ENCODE measurements around the gene KNOP1. TPM values are rescaled to one million over a fixed set of nuclear protein-coding genes. Genes with fewer than 3 reads are reported as not detected.

Gene KNOP1
- total RNA-seq, 1 experiment from 2014 or later: 30.6 TPM

DNA sequence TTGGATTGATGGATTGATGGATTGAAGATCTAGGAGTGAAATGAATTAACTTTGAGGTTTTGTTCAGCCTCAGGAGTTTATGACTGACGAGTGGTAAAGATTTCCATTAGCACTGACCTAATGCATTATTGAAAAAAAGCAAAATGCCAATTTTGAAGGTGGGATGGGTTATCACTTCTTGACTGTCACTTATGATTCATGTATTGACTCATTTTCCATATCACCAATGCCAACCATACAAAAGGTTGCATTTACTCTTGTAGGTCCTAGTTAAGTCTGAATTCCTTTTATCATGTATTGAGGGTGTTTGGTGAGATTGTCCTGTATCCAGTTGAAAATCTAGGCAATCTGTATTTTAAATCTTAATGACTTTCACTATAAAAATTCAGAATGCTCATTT, 57.6 kb downstream of the KNOP1 start:
- H3K27me3 ChIP-seq: no peaks in the 10 kb centered on the region
- H3K27ac ChIP-seq: no peak overlapping the region
- H3K36me3 ChIP-seq: no peaks in the 10 kb centered on the region
- H3K4me3 ChIP-seq: no peak overlapping the region
- no peak for DNase-seq
- no peaks in the 10 kb centered on the region for H3K9me3 ChIP-seq (replicated peaks)
- no peaks in the 10 kb centered on the region for H3K4me1 ChIP-seq

DNA sequence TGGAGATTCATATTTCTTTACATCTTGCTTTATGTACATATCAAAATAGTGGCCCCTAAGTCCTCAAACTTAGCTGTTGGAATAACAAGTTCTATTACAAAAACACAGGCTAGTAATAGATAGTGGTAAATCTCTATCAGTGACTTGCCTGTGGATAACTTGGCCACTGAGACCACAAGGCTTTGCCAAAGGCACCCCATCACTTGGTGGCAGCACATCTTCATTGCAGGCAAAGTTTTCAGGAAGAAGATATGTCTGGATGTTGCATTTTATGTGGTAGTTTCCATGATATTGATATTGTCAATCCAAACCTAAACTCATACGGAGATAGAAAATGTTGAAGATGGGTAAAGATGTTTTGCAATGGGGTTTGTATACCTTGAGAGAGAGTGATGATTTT, 58.5 kb downstream of the KNOP1 start:
- Histone ChIP-seq H3K27ac (no peak overlapping the region), H3K27me3 (no peaks in the 10 kb centered on the region), H3K36me3 (no peaks in the 10 kb centered on the region), H3K9me3 (replicated peaks) (no peaks in the 10 kb centered on the region), H3K4me3 (no peak overlapping the region), H3K4me1 (no peaks in the 10 kb centered on the region)
- no peak for DNase-seq

DNA sequence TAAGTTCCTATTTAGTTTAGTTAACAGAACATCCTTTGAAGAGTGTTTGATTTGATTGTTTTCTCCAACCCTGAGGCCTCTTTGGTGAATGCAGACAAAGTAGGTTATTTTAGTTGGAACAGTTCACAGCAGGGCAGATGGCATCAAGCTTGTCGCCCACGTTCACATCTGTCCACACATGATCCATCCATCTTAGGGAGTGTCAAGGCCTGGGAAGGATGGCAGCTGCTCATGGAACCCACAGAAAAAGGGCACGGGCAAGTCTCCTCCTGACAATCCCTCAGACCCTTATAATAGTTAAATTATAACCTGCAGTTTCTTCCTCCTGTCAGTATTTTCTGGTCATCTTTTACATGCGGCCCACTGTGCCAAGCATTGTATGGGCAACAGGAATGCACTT, 60.2 kb downstream of the KNOP1 start:
- H3K36me3 ChIP-seq: 0 out of 2 replicates have a peak, but pooled peaks cover under 1% of the 10 kb centered on the region
- H3K27ac ChIP-seq: no peak overlapping the region
- H3K27me3 ChIP-seq: no peaks in the 10 kb centered on the region
- H3K4me1 ChIP-seq: no peaks in the 10 kb centered on the region
- no peak for DNase-seq
- H3K4me3 ChIP-seq: no peak overlapping the region
- H3K9me3 ChIP-seq (replicated peaks): no peaks in the 10 kb centered on the region

DNA sequence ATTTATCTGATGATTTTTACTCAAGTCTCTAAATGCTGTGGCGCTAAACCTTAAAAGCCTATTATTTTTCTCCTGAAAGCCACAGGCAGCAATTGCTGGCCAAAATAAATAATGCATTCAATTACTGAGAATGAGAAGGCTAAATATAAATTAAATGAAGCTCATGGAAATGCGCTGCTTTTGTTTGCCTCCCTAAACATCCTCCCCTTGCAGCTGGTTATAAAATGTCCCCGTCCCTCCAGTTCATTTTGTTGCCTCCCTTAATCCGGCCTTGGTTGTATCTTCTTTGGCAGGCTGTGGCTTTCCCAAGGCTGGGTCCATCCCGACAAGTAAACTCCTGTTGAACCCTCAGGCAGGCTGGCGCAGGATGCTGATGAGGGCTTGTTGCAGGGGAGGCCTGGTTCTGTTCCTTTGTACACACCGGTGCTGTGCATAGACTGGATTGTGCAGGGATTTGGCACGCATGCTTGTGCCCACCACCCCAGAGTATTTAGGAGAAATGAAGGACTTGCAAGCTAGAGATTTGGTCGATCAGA, 62.7 kb downstream of the KNOP1 start:
- Histone ChIP-seq H3K36me3 (0 out of 2 replicates have a peak, but pooled peaks cover 3% of the 10 kb centered on the region), H3K27me3 (no peaks in the 10 kb centered on the region), H3K9me3 (replicated peaks) (no peaks in the 10 kb centered on the region), H3K4me3 (no peak overlapping the region), H3K27ac (no peak overlapping the region), H3K4me1 (no peaks in the 10 kb centered on the region)
- no peak for DNase-seq

DNA sequence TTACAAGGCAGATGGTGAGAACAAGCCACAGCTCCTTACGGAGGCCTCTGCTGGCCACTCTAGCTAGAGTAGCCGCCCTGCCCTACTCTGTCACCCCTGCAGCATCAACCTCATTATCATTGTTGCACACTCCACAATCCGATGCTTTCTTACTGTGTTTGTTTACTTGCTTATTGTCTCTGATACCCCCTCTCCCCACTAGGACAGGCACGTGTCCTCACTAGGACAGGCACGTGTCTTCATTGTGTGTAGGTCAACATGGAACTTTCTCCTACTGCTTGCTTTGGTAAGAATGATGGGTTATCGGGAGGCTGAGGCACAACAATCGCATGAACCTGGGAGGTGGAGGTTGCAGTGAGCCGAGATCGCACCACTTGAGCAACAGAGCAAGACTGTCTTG, 63.9 kb downstream of the KNOP1 start:
- H3K4me3 ChIP-seq: no peak overlapping the region
- DNase-seq: no peak
- H3K4me1 ChIP-seq: no peaks in the 10 kb centered on the region
- H3K27me3 ChIP-seq: no peaks in the 10 kb centered on the region
- H3K27ac ChIP-seq: no peak overlapping the region
- H3K9me3 ChIP-seq (replicated peaks): no peaks in the 10 kb centered on the region
- H3K36me3 ChIP-seq: 0 out of 2 replicates have a peak, but pooled peaks cover 3% of the 10 kb centered on the region

Other genes starting within 250 kb of the KNOP1 start
- 39.5 and 45.3 TPM in 2 replicates for gene GDE1, start 196.1 kb downstream of the KNOP1 start, total RNA-seq (2014; rRNA removed; shearing (Covaris generic))
- 30.3 and 37.2 TPM in 2 replicates for gene CCP110, start 194.3 kb downstream of the KNOP1 start, total RNA-seq (2014; rRNA removed; shearing (Covaris generic))
- gene VPS35L, start 162.5 kb downstream of the KNOP1 start, total RNA-seq (2014; rRNA removed; shearing (Covaris generic)): 18.8 and 20.8 TPM in 2 replicates
- gene IQCK, start within 50 bp of the KNOP1 start, total RNA-seq (2014; rRNA removed; shearing (Covaris generic)): 2.6 and 3.0 TPM in 2 replicates
- gene GPRC5B, start 166.6 kb upstream of the KNOP1 start, total RNA-seq (2014; rRNA removed; shearing (Covaris generic)): 7.1 and 7.8 TPM in 2 replicates

All from SJCRH30 (cell line).